MV-4-11 (cell line): ENCODE results near the gene CTNNBL1.

Experiments
- DNase-seq: peaks from one replicate; lab custom pipeline; 2025; lab: John Stamatoyannopoulos, UW

The CTNNBL1 gene

DNA sequence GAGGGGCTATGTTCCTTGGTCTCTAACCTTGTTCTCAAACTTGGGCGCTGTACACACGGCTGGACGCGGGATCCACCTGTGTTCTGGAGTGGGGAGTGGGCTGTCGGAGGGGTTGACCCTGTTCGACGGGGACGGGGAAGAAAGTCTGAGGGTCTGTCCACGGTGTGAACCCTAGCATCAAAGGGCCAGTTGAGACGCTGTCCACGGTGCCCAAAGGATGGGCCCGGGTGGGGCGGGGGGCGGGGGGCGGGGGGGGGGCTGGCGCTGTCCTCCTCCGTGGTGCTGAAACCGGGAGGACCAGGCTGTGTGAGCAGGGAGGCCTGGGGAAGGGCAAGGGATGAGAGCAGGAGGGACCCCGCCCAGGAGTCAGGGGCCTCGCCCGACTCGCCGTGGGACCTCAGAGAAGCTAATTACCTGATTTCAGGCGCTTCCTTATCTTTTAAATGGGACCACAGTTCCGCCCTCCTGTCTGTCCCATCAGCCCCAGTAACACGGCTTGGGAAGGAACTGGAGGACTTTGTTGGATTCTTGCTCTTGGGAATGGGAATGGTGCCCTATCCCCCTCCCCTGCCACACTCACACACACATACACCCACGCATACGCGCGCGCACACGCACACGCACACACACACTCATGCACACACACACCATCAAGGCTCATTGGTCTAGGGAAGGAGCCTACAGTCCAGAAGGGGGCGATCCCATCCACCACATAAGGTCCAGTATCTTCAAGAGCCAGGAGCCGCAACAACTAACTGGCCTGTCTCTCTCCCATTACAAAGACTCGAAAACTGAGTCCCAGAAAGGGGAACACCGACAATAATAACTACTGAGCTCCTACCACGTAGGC, 208.0 kb downstream of the CTNNBL1 start:
- DNase-seq = peak; percentile 35

DNA sequence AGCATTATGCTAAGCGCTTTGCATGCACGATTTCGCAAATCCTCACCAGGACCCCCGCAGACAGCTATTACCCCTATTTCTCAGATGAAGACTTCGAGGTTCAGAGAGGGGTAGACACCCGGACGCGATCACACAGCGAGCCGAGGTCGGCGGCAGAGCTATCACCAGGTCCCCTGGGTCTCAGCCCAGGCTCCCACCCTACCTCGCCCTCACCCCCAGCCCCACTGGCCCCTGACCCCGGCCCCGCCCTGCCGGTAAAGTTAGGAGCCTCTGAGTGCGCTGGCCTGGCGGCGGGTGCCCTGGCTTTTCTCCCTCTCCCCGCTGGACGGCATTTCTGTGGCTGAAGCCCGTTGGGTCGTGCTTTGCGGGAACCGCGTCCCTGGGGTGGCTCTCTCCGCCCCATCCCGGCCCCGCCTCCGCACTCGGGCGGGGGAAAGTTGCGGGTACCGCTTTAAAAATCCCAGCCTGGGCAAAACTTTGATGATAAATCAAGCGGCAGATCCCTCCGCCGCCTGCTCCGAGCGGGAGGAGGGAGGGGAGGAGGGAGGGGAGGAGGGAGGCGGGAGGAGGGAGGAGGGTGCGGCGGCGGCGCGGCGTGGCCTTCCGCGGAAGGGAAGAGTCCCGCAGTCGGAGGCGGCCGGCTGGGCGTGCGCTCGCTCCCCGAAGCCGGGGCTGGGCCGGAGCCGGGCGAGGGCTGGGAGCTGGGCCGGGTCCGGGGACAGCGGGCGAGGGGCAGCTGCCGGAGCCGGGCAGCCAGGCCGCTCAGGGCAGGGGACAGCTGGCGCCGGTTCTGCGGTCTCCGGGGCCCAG, 208.9 kb downstream of the CTNNBL1 start, which contains the start of gene VSTM2L:
Gene VSTM2L, plus strand, starts transcription at position 624 of the 810 bp plus-strand sequence. CDS start 224 bp downstream, outside the sequence.
- no peak for DNase-seq

DNA sequence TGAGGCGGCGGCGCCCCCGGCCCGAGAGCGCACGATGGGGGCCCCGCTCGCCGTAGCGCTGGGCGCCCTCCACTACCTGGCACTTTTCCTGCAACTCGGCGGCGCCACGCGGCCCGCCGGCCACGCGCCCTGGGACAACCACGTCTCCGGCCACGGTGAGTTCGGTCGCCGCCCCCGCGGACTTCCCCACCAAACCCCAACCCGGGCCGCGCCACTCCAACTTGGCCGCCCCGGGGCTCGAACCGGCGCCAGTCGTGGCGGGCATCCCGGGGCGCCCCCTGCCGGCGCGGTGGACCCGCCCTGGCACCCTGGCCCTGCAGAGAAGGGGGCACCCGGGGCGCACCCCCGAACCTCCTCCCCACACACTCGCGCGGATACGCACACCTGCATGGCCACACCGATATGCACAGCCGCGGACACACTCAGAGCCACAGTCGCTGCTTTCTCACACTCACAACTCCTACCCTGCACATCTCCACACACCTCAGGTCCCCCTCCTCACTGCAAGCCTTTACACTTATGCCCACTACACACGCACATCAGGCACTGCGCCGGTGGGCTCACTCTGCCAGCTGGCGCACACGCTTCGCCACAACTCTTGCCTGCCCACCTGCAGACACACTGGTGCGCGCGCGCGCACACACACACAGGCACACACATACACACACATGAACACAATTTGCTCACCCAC, 209.6 kb downstream of the CTNNBL1 start:
- no peak for DNase-seq

DNA sequence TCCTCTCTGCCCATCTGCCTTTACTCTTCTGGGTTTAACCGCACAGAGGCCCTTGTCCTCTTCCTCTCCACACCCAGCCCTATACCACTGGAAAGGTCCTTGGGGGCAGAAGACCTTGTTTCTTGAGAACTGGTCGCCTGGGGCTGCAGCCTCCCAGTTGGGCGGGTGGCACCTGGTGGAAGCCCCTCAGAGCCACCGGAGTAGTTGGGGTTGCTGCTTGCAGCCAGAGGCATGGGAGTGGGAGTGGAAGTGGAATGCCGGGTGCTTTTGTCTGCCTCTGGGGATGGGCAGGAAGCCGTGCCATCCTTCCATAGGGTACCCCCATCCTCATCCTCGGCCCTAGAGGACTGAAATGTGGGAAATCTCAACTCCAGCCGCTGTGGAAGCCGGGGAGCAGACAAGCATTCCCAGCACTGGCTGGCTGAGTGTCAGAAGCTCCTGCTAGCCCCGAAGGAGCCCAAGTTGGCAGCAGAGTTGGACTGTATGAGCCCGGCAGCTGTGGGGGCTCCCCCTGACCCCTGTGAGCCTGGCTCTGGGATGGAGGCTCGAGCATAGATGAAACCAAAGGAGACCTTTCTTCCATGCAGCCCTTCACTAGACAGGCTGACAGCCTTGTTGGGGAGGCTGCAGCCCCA, 210.3 kb downstream of the CTNNBL1 start:
- DNase-seq = no peak

DNA sequence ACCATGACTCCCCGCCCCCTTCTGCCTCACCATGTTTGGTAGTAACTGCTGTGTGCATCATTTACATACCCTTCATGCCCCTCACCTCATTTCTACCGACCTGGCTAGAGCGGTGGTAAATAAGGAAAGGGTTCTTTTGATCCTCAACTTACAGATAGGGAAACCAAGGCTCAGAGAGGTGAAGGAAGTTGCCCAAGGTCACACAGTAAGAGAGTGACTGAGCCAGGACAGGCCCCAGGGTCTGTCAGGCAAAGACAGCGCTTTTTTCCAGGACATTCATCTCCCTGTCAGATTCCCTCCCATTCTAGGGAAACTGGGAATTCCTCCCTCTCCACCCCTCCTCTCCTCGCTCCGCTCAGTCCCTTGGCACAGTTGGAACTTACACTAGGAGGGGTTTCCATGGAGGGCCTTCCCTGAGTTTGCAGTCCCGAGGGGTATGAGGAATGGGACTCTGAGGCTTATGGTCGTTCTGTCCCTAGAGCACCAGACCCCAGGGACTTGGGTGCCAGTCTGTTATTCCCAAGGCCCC, 211.1 kb downstream of the CTNNBL1 start:
- no peak for DNase-seq

DNA sequence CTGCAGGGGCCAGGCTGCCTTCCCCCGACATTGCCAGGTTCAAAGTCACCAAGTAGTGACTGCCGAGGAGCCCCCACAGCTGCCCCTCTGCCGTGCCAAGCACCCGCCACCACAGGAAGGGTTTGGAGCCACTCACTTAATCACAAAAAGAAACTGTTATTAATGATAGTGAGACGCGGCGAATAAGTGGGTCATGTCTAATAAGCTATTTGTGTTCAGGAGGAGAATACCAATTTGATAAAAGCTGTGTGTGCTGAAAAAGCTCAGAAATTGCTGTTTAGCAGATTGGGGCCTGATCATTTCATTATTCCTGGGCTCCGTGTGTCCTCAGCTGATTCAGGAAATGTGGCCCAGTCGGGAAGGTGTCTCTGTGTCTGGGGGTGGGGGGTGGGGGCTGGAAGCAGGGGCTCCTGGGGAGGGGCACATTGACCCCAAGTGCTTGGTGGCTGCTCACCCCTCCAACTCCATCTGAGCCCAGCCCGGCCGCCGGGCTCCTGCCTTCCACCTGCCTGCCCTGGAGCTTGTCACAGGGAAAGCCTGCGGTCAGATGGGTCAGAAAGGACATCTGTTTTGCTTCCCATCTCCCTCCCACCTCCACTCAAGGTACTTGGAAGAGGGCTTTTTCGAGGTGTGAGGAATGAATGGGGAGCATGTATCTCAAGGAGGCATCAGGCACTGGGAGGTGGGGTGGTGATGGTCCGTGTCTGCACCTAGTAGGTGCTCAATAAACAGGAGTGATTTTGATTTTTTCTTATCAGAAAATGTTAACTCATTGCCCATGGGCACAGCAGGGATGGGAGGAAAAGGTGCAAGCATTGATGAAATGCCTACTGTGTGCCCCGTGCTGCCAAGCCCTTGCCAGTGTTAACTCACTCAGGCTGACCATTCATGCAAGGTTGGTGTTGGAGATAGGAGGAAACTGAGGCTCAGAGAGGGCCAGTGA, 212.1 kb downstream of the CTNNBL1 start:
- DNase-seq = no peak

DNA sequence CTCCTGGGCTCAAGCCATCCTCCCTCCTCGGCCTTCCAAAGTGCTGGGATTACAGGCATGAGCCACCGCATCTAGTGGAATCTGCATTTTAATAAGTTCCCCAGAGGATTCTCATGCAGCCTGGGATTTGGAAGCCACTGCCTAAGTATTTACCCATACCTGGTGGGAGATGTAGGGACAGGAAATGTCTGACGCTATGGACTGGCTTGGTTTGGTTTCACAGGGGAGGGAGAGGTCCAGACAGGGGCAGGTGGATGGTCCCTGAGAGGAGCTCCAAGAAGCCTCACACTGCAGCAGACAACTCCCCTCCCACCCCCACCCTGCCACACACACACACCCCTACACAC, 213.5 kb downstream of the CTNNBL1 start:
- DNase-seq = no peak

DNA sequence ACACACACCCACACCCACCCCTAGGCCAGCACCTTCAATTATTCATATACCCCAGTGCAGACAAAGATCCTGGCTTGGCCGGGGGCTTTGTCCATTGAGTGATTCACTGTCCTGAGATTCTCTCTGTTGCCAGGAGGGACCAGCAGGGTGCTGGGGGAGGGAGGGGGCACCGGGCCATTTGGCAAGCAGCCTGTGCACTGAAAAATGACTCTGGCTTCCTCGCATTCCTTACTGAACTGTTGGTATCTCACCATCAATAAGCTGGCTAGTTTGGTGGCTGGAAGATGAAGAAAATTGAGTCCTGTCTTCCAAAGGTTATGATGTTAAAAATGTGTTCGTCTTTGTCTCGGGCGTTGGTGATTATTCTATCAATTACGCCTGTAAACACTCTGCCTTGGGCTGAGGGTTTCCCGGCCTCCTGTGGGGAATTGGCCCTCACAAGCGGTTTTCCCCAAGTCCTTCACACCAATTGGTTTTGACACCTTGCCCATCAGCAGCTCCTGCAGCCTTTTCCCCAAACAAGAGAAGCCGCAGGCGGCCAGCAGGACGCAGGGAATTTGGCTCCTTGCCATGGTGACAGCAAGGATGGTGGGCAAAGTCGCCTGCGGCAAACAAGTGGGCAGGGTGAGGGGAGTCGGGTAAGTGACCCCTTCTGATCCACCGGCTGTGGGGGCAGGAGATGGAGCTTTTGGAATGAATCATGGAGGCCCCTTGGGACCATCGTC, 214.0 kb downstream of the CTNNBL1 start:
- DNase-seq = no peak

DNA sequence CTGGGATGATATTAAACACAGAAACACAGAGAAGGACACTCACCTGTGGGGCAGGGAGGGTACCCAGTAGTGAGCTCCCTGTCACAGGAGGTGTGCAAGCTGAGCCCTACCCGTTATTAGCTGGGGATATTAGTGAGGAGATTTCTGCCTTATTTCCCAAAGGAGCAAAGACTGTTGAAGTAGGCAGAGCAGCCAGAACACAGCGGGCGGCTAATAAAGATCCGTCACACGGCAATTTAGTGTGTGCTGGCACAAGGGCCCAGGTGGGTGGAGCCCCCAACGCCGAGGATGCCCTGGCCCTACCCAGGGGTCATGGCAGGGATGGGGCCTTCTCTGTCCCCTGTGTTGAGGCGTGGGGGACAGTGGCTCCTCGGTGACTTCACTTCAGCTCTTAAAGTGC, 217.4 kb downstream of the CTNNBL1 start:
- DNase-seq = no peak

DNA sequence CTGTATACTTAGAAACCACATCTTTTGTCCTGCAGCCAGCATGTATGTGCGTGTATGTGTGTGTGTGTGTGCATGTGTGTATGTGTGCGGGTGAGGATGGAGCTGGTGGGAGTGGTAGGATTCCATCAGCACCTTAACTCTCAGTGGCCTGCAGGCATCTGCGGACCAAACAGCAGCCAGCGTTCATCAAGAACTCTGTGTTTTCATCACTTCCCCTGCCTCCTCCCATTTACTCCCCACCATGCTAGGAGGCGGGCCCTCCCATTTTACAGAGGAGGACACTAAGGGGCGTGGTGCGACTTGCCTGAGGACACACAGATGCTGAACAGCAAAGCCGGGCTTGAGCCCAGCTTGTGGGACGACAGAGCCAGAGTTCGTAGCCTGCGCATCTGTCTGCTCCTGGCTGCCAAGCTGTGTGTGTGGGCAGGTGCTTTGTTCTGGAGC, 218.0 kb downstream of the CTNNBL1 start:
- peak; percentile 9 for DNase-seq

DNA sequence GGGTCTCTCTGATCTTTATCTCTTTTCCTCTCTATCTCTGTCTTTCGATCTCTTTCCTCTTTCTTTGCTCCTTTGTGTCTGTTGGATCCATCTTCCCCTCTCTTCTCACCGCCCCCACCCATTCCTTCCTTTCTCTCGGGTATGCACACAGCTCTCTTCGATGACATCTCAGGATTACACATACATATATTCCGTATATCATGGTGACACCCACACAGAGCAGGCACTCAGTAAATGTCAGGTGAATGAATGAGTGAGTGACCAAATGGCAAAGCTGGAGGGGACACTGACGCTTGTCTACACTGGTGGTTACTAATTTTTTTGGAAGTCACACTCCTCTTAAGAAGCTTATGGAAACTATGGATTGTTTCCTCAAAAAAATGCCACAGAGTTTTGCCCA, 219.0 kb downstream of the CTNNBL1 start:
- DNase-seq = no peak

DNA sequence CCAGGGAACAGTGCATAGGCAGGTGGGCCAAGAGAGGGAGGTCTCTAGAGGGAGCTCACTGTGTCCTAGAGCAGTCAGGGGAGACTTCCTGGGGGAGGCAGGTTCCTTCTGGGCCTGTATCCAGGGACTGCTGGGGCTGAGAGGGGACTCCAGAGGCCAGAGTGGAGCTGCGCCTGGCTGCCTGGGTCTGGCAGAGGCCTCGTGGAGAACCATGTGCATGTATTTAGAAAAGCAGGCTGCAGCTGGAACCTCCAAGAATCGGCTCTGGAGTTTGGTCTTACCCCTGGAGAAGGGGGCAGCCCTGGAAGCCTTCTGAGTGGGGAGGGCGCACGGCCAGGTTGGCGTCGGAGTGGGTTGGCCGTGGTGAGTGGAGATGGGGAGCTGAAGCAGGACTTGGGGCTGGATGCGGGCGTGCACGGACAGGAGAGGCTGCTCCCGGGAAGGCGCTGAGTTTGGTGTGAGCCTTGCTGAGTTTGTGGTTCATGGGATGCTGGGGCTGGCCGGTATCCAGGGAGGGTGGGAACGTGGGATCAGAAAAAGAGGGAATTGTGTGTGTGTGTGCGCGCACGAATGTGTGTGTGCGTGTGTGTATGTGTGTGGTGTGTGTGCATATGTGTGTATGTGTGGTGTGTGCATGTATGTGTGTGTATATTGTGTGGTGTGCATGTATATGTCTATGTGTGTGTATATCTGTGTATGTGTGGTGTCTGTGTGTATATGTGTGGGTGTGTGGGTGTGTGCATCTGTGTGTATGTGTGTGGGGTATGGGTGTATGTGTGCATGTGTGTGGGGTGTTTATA, 219.9 kb downstream of the CTNNBL1 start:
- DNase-seq = no peak

DNA sequence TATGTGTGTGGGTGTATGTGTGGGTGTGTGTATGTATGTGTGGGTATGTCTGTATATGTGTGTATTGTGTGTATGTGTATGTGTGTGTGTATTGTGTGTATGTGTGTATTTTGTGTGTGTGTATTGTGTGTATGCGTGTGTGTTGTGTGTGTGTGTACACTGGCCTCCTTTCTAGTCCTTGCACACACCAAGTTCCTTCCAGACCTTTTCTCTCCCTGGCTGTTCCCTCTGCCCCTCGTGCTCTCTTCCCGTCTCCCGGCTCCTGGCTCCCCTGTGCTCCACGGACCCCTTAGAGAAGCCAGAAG, 220.5 kb downstream of the CTNNBL1 start:
- no peak for DNase-seq

DNA sequence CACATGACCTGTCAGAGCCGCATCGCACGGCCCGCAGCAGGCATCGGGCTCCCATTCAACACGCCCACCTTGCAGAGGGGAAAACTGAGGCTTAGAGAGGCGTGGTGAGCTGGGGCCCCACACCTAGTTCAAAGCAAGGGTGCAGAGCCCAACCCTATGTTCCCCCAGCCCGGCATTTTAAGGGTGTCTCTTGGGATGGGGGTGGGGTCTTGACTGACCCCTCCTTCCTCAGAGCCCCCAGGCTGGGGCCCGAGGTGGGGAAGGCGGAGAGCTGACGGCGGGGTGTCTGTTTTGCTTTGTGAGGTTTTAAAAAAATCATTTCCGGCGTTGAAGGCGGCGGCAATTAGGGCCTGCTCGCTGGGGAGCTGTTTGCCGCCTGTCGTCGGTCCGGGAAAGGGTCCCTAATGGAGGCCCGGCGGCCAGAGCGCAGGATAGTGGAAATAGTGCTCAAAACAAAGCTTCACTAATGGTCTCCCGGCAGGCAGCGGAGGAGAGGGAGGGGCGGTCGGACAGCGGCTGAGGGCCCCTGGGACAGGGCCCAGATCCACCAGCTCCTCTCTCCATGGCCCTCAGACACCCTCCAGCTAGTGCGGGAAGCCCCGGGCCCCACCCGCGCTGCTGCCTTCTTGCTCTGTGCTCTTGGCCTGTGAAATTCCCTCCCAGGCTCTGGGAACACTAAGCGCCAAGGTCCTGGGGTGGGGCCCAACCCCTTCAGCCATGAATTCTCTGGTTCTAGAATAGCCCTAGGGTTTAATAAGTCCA, 221.0 kb downstream of the CTNNBL1 start:
- DNase-seq = no peak

DNA sequence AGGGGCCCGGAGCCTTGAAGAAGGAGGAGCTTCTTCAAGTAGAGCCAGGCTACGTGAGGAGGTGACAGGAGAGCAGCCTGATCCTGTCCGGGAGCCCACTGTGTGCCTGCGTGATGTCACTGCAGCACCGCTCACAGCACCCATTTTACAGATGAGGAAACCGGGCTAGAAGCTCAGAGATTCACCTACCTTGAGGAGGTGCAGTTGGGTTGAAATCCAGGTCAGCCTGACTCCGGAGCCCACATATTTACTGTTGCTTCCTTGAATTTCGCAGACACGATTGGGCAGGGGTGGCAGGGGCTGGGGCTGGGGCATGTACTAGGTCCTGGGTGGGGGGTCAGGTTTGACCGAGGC, 221.6 kb downstream of the CTNNBL1 start:
- DNase-seq = no peak

DNA sequence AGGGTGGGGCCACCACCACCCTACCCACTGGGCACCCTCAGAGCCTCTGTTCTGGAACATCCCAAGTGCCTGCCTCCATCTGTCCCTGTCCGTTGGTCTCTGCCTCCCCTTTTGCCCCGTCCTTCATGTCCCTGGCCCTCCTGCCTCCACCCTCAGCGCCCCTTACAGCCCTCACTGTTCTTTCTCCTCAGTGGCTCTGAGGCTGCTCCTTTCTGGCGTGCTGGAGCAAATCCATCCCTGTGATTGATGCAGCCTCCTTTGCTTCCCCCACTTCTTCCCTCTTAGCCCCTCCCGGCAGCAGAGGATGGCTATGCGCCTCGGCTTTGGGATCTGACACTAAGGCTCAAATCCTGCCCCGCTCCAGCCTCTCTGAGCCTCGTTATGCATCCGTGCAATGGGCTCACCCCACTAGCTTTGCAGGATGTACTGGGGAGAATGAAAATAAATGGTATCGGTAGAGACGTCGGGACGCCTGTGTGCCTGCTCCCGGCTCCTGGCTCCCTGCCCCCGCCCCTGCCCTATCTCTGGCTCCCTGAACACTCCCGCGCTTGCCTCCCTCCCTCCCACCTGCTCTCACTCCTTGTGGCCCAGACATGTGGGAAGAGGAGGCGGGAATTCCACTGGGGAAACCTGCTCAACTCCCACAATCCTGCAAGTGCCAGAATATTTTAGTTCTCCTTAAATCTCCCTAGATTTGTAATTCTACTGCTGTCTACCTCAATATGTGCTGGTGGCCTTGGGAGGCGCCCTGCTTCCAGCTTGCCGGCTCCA, 222.2 kb downstream of the CTNNBL1 start:
- DNase-seq = no peak

DNA sequence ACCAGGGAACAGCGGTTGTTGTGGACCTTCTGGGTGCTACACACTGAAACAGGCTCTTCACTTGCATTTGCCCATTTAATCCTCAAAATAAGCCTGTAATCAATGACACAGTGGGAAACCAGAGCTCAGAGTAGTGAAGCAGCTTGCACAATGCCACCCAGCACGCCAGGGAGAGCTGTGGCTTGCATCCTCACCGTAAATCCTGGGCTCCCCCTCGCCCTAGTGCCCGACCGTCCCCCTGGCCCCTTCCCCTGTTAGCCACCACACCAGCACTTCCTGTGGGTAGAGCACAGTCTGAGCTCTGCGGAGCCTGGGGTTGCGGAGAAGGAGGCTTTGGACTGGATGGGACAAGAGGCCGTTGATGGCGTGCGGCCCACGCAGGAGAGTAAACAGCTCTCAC, 223.6 kb downstream of the CTNNBL1 start:
- no peak for DNase-seq

DNA sequence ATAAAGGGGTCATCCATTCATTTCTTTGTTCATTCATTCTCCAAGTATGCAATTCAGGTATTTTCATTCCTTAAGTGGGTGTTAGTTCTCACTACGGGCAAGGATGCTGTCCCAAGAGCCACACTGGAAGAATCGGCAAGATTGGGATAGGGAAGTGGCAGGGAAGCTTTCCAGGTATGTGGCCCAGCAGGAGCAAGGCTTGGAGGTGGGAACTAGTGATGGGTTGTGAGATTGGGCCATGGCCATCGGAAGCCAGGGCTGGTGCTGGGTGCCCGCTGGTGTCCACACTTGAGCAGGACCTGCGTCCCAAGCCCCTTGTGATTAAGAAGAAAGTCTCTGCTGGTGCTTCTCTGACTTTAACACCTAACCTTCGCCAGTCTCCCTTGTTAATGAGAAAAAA, 224.2 kb downstream of the CTNNBL1 start:
- no peak for DNase-seq
